NCI-H2107 treated with DMSO at 0.1 percent for 48 hours (cell line): Measurements from ENCODE around the gene FHOD3.
A peak's percentile ranks its signal among the peaks of the same experiment; 100 is the strongest.

Experiments used
- DNase-seq: peaks from one replicate; lab custom pipeline; 2025; ENCODE audit not compliant: unreplicated experiment; lab: John Stamatoyannopoulos, UW

FHOD3 gene

DNA sequence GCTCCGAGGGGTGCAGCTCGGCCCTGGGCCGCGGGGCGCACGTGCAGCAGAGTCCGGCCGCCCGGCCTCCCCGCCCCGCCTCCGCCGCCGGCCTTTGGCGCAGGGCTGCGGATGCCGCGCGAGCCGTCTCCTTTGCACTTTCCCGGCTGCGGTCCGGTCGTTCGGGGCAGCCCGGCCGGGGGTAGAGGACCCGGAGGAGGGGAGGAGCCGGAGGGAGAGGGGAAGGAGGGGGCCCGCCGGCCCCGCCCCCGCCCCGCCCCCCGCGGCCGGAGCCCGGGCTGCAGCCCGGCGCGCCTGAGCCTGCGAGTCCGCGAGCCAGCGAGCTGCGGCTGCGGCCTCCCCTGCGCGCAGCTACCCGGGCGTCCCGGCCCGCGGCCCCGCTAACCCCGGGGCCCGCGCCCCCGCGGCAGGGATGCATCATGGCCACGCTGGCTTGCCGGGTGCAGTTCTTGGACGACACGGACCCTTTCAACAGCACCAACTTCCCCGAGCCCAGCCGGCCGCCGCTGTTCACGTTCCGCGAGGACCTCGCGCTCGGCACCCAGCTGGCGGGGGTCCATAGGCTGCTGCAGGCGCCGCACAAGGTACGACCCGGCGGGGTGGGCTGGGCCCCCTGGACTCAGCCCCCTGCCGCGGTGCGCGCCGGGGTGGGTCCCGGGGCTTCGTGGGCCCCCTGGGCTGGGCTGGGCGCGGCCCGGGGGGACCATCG is at the start of gene FHOD3:
Gene FHOD3, plus strand, starts transcription at position 297 of the 709 bp plus-strand sequence. Its CDS starts 123 bp downstream, at position 420.
- no peak for DNase-seq

DNA sequence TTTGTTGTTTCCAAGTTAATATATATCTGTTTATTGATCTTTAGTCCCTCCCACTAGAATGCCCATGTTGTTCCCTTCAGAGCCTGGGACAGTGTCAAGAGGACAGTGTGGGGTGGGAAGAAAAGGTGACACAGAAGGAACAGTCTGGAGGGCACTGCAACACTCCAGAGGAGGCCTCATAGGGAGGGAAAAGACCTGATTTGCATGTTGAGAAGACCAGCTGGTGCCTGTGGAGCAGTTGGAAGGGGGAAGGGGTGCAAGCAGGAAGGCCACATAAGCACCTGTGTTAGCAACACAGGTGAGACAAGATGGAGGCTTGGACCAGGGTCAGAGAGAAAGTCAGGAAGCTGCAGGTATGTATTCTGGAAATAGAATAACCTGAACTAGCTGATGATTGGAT is 48.1 kb upstream of the FHOD3 start:
- peak; percentile 53 for DNase-seq

DNA sequence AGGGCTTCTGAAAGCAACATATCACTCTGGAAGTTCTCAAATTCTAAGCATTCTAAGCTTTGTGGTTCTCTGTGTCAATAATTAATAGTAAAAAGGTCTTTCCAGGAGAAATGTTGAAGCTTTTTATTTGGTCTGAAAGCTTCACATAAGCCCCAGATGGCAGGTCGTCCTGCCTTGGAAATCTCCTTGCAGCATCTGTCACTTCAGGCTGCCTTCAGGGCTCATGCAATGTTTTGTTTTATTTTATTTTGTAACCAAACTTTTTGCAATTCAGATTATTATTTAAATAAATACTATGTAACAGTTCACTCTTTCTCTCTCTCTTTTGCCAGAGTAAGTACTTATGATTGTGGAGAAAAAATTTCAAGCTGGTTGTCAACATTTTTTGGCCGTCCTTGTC is 46.7 kb upstream of the FHOD3 start:
- no peak for DNase-seq

DNA sequence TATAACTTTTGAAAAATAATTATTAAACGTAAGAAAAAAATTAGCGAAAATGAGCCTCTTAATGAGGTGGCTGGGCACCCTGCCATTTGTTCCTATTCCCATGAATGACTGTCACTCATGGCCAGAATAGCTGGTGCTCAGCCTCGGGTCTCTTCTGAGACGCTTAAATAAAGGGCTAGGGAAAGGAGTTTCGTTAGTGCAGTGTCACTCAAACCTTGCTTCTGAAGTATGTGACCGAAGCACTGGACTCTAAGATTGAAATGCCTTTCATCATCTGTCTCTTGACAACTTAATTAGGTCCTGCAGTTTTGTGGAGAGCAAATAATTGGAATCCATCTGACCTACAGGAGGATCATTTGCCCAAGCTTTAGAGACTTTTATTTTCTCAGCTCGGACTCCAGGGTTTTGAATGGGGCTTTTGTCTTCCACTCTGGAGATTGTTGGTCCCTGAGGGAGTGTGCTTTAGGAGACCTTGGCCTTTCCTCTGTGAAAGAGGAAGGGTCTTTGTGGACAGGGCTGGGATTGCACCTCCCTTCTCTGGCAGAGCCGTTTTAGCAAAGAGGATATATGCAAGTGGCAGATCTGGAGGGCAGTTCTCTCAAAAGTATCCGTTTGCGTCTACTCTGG is 42.3 kb upstream of the FHOD3 start:
- DNase-seq = no peak

DNA sequence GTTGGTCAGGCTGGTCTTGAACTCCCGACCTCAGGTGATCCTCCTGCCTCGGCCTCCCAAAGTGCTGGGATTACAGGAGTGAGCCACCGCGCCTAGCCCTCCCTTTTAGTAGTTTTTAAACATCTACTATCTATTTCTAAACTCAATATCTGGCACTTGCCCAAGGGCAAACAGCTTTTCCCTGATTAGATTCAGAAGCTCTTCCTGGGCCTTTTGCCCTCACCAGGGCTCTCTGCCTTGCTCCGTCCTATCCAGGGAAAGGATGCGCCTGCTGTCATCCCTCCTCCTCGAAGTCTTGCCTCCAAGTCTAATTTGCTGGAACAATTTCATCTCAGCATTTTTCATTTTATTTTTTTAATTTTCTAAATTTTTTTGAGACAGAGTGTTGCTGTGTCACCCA is 41.4 kb upstream of the FHOD3 start:
- DNase-seq = no peak

DNA sequence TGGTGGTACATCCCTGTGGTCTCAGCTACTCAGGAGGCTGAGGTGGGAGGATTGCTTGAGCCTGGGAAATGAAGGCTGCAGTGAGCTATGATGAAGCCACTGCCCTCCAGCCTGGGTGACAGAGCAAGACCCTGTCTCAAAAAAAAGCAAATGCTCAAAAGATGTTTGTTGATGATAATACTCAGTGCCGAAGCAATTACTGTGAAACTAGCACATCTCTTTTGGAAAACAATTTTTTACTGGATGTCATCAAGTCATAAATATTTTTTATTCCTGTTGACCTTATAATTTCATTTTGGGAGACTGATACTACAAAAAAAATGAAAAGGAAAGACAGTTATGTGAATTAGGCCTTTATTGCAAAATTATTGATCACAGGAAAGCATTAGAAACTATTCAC is 34.5 kb upstream of the FHOD3 start:
- DNase-seq = no peak

DNA sequence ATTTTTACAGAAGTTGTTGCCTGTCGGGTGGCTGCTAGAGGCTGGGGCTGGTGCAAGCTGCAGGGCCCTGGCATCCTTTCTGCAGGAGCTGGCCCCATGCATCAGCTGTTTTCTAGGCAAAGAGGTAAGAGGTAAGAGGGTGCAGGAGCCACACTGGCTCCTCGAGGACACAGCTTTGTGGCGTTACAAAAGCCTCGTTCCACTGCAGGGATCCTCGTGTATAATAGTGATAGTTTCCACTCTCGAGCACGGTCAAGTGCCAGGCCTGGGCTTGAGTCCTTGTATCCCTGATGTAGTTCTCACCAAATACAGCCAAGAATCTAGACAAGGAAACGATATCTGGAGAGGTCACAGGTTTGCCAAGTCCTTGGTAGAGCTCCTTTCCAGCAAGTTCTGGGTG is 33.2 kb upstream of the FHOD3 start:
- no peak for DNase-seq

DNA sequence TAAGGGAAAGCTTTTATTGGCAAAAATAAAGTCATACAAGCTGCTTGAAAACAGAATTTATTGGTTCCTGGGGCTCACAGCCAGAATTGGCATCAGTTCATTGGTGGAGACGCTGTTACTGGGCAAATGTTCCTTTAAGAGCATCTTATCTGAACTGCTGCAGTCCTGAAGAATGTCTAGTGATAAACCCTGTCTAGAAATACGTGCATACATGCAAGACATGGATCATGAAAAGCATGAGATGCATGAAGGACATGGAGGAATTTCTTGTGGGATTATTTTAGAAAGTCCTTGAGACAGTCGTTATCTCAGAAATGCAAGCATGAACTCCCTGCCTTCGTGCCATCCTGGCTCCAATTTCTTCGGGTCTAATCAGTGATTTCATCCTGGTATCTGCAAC is 32.5 kb upstream of the FHOD3 start:
- no peak for DNase-seq

DNA sequence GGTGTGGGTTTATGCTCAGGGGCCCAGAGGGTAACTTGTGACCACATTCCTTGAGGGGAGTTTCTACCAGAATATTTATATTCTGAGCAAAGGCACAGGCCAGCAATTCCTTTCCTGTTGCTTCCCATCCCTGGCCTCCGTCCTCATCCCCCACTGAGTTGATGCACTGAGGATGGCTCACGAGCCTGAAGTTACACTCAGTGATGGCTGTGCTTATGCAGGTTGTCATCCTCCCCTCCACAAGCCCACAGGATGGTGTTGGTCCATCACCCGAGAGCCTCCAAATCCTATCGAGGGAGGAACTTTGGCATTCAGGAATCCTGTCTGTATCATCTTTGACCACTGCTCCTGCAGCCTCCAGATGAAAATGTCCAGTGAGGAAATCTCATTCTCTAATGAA is 28.4 kb upstream of the FHOD3 start:
- no peak for DNase-seq

DNA sequence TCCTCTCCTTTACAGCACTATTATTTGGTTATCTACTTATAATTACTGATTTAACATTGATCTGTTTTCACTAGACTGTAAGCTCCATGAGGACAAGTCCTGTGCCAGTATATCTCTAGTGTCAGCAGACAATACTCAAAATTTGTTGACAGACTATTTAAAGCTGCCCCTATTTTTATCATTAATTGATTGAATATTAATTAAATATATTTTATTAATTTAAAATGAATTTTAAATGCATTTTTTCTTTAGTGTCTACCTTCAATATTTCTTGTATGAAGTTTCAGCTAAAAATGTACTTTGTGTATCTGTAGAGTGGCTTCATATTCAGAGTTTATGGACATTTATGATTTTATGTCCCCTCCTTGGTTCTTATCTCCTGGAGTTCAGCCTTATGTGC is 26.4 kb upstream of the FHOD3 start:
- no peak for DNase-seq

DNA sequence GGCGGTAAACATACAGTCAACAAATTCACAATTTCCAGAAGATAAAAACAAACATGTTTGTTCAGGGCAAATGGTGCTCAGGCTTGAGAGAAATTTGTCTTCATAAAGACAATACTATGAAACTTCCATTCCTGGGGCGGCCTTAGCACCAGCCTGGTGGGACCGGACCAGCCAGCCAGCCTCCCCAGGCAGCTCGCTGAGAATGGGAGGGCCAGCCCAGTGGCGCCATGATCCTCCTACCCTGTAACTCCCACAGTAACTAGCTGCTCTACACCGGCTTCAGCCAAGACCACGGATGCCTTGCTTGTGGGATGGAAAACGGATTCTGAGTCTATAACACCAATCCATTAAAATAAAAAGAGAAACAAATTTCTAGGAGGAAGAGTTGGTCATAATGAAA is 24.2 kb upstream of the FHOD3 start:
- no peak for DNase-seq

DNA sequence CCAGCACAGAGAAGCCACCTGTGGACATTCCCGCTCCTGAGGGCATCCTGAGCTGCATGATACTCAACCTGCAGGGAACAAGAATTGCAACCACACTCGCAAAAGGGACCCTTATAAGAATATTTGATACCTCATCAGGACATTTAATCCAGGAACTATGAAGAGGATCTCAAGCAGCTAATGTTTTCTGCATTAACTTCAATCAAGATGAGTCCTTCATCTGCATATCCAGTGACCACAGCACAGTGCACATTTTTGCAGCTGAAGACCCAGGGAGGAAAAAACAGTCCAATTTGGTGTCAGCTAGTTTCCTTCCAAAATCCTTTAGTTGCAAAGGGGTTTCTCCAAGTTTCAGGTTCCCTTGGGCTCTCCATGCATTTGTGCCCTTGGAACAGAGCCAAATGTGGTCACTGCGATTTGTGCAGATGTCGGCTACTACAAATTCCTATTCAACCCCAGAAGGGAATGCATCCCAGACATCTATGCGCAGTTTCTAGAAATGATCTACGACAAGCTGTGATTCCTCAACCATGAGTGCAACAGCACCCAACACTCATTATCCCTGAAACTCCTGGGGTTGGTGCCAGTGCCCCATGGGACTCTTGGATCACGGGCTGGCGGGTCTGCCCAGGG is 23.3 kb upstream of the FHOD3 start:
- no peak for DNase-seq

DNA sequence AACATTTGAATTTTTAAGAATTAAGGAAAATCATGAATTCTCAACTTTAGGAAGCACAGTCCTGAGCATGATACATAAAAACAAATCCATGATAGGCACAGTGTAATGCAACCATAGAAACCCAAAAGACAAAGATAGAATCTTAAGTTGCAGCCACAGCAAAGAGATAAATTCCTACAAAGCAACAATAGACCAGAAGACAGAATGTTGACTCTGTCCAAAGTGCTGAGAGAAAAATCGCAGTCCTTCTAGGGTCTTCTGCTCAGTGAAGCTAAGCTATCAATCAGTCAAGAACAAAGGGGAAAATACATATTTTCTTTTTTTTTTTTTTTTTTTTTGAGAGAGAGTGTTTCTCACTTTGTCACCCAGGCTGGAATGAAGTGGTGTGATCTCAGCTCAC is 22.0 kb upstream of the FHOD3 start:
- no peak for DNase-seq

DNA sequence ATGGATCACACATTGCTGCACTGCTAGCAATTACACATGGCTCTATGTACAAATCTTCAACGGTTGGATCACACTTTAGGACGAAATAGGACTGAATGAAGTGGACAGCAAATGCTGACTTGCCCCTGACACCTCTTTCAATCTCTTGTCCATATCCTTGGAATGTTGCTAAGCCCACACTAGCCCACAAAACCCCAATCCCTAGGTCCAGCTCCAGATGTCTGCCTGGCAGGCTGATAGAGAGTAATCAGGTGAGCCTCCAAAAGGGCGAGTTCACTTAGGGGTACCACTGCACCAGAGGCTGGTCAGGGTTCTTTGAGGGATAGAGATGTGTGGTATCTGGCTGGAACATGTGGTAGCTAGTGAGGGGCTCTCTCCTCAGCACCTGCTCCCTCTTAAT is 18.5 kb upstream of the FHOD3 start:
- no peak for DNase-seq

DNA sequence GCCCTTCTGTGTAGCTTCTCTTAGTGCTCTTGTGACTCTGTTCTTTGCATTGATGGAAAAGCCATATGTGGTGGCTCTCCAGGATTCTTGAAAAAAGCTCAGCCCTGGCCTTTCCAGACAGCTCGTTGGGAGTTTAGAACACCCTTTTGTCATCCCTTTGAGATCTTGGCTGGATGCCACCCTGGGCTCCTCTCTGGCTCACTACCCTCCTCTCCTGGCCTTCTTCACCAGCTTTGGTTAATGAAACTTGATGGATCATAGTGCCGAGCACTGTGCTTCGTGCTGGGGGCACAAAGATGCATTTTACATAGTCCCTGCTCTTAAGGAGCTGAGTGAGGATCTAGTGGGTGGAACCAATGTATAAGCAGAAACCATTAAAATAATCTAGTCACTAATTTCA is 15.6 kb upstream of the FHOD3 start:
- no peak for DNase-seq

DNA sequence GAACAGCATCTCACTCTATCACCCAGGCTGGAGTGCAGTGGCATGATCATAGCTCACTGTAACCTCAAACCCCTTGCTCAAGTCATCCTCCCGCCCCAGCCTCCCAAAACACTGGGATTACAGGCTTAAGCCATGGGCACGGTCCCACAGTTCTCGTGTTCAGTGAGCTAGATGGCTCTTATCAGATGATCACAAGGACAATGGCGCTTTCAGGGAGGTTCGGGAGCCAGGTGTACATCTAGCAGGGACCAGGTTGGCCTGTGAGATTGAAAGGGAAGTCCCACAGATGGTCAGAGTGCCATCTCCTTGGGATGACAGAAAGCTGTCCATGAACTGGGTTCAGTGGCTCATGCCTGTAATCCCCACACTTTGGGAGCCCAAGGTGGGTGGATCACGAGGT is 14.1 kb upstream of the FHOD3 start:
- no peak for DNase-seq

DNA sequence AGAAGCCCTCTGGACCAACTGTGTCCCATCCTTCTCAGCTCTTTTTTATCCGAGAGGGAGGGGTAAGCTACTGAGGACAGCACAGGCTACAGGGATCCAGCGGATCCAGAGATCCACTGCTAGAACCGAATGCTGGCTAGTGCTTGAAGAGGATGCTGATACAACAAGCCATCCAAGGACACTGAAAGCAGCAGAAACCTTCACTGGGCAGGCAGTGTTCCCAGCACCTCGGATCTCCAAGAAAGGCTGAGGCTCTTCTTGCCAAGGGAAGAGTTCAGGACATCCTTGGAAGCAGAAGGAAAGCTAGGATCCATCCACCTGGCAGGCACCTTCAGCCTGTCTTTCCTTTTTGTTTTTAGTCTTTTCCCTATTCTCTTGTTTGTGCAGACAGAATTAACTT is 13.2 kb upstream of the FHOD3 start:
- no peak for DNase-seq

DNA sequence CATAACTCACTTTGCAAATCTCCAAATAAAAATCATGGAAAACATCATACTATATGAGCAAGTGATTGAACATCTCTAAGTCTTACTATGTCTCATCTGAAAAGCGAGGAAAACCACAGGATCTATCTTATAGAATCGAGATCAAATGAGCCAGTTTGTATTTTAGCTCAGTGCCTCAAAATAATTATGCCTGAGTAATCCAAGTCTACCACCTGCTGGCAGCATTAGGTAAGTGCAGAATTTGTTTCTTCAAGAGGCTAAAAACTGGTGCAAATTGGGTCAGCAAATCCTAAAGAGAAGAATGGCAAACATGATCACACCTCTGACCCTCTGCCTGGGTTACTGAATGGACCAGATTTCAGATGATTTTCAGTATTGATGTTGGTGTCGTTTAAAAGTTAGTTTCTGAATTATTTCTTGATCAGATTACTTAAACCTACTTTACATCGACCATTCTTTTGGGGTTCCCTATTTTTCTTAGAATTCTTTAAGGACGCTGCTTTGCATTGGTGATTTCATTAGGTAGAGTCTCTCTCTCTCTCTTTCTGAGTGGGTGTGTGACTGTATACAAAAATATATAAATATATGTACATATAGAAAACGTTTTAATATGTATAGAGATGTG is 12.7 kb upstream of the FHOD3 start:
- peak; percentile 70 for DNase-seq

DNA sequence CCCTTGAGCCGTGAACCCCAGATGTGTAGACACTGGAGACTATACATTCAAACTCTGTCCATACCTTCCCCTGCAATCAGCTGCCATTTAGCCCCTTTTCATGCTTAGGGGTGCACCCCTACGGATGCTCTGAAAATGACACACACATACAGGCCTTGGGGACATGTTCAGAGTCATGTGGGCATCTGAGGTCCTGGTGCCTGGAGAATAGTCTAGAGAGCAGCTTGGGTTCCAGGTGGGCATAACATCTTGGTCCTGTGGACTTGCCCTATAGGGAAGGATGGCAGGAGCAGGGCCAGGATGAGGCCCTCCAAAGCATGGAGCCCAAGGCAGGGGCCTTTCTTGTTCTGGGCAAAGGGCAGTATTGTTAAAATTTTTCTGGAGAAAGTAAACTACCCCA is 9.9 kb upstream of the FHOD3 start:
- no peak for DNase-seq

DNA sequence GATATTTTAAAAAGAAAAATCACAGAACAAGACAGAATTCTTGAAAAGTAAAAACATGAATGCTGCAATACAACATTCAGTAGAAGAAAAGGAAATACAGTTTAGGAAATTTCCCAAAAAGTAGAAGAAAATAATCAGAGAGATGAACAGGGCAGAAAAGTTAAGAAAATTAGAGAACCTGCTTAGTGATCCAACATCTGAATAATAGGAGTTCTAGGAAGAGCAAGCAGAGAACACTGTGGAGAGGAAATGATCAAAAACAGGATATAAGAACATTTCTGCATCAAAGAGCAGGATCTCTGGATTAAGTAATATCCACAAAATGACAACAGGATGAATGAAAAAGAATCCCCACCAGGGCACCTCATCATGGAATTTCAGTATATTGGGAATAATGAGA is 8.8 kb upstream of the FHOD3 start:
- no peak for DNase-seq

DNA sequence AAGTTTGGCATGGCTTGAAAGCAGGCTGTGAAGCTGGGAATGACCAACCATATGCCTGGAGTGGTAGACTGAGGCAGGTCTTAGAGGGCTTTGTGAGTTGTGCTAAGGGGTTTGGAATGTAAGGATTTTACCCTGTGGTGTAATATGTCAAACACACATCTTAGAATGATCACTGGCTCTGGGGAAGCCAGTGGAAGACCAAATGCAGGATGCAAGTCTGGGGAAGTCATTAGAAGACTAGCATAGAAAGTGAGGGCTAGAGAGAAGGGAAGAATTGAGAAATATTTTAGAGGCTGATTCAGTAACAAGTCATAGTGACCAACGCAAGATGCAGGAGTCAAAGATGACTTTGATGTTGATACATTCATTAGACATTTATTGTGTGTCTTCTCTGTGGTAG is 3.5 kb upstream of the FHOD3 start:
- no peak for DNase-seq

DNA sequence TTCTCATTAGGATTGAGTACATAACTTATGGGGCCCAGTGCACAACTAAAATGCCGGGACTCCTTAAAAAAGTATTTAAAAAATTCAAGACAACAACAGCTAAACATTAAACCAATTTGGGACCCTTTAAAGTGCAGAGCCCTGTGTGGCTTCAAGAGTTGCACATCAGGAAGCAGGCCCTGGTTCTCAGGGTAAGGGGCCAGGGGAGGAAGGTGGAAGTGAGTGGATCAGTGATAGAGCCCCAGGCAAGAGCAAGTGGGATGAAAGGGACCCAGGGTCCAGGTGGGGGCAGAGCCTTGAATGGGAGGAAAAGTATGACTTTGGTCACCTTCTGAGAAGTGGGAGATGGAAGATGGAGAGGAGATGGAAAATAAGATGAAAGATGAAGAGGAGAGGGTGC is 2.3 kb upstream of the FHOD3 start:
- DNase-seq = no peak
